HG03064 (cell line): ENCODE results near the gene AFAP1.

Source experiments
- ATAC-seq: cut with Tn5 transposase; IDR thresholded peaks from one replicate; pipeline ENCODE4 v1.9.1; 2021; ENCODE audit warnings: low read depth; ENCODE audit not compliant: unreplicated experiment

Gene AFAP1

DNA sequence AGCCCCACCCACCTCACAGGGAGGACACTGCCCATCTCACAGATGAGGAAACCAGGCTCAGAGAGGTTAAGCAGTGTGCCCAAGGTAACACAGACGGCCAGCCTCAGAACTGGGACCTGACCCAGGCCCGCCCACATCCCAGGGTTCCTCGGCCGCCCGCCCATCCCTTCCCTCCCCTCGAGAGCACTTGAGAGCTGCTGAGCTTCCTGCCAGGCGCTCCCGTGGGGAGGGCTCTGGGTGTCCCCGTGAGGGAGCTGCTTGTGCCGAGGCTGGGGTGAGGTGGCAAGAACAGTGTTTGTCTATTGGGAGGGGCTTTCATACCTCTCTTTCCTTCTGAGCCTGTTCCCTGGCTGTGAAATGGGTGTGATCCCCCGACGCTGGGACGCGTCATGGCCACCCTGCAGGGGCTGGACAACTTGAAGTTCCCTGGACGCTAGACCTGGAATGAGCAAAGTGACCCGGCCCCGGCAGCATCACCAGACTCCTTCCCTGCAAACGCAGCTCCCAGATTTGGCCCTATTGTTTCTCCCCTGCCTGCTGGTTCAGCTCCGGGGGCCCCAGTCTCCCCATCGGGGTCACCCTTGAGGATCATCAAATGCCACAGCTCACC, 204.9 kb downstream of the AFAP1 start:
- no peak for ATAC-seq

DNA sequence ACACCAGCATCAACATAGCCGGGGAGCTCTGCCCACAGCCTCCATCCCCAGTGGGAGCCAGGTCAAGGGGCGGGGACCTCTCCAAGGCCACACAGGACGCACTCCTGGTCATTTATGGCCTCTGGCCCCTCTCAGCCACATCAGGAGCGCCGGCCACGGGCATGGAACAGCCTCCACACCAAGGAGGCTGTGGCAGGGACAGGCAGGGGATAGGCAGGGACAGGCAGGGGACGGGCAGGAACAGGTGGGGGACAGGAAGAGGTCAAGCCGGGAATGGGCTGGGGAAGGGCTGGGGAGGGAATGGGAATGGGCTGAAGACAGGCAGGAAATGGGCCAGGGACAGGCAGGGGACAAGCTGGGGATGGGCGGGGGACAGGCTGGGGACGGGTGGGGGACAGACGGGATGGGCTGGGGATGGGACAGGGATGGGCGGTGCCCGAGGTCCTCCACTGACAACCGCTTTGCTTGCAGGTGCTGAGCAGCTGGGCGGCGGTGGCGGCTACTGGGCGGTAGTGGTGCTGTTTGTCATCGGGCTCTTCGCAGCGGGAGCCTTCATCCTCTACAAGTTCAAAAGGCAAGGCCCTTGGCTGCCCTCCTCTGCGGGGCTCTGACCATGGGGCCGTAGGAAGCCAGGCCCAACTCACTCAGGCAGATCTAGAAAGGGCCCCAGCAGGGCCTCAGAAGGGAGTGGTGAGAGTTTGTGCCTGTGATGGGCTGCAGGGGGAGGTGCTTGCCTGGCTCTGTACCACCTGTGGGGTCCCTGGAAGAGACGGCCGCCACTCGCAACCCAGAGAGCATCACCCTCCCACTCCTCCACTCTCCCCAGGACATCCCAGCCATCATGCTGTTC, 205.6 kb downstream of the AFAP1 start:
- no peak for ATAC-seq

DNA sequence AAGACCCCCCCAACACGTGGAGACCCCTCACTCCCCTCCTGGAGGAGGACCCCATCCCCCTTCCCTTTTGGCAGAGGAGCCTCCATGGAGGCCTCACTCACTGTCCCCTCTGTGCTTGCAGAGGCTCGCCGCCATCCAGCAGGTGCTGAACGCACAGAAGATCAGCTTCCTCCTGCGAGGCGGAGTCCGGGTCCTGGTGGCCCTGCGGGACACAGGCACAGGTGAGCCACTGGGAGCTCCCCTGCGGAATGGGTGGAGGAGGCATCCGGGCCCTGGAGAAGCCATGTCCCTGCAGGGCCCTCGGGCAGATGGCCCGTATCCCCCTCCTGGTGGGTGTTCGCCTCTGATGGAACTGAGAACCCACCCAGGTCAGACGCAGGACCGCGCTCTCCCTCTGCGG, 206.5 kb downstream of the AFAP1 start:
- ATAC-seq: no peak

- ATAC-seq: no peak
Observed at GRCh38 chr4:7732263-7732662, 207.4 kb downstream of the AFAP1 start.

DNA sequence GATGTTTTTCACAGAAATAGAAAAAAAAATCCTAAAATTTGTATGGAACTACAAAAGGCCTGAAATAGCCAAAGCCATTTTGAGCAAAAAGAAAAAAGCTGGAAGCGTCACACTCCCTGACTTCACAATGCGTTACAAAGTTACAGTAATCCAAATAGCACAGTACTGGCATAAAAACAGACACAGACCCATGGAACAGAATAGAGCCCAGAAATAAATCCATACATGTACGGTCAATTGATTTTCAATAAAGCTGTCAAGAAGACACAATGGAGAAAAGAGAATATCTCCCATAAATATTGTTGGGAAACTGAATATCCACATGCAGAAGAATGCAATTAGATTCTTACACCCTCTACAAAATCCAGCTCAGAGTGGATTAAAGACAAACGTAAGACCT, 208.2 kb downstream of the AFAP1 start:
- ATAC-seq: no peak

GRCh38 chr4:7727749-7728148, 211.9 kb downstream of the AFAP1 start:
- ATAC-seq: no peak

DNA sequence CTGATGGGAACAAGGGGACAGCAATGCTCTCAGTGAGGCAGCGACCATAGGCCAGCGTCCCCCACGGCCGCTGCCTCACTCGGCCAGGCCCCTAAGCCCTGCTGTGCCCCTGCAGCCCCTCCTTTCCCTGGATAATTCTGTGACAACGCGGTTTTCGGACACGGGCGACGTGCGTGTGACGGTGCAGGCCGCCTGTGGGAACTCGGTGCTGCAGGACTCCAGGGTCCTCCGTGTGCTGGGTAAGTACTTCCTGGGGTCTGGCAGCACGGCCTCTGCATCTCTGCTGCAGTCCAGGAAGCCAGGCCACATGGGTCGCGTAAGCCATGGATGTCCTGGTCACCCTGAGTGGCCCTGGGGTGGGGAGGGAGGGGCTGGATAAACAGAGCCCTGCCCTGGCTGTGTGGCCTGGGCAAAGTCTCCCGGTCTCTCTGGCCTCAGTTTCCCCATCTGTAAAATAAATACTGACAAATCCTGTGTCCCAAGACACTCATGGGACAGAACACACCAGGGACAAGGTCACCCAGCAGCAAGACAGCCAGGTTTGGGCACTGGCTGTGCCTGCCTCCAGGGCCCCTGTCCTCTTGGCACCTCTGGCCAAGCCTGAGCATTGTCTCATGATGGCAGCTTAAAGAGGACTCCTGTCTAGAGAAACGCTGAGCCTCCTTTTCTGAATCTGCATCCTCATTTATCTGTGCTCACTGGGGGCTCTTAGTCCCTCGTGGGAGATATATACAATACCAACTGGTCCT, 212.8 kb downstream of the AFAP1 start:
- ATAC-seq: no peak

DNA sequence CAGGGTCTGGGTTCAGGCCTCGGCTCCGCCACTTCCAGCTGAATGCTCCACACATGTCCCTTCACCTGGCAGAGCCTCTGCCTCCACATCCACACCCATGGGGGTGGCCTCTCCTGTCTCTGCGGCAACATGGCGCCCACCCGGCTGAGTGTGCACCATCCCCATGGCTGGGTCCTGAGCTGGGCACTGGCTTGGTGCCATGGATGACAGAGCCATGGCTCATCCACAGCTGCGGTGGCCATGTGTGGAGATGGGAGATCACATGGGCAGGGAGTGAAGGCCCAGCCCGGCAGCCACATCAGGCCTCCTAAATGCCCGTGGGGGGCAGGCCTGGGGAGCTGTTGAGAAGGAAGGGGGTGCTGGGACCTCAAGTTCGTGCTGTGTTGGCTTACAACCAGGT, 213.7 kb downstream of the AFAP1 start:
- no peak for ATAC-seq

GRCh38 chr4:7723625-7724024, 216.0 kb downstream of the AFAP1 start:
- no peak for ATAC-seq

DNA sequence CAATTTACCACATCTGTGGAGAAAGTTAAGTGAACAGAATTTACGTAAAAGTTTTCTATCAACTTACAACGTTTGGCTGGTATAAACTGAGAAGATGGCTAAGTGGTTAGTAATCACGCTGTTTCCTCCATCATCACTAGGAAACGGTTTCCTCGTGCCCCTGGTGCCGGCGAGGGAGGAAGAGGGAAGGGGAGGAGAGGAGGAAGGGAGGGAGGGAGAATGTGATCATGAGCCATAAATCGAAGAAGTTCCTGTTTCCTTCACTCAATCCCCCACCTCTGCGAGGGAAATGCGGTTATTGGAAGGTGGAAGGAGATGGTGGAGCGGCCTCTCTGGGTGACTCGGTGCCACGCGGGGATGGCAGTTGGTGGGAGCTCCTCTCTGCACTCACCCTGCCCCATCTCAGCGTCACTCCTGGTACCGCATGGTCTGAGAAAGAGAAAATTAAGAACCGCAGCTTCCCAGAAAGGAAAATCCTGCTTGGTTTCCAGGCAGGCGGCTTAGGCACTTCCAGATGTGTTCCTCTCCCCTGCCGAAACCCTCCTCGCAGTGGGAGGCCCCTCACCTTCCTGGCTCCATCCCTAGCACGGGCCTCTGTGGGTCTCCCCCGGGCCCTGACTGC, 216.8 kb downstream of the AFAP1 start:
- no peak for ATAC-seq

GRCh38 chr4:7721984-7722551, 217.6 kb downstream of the AFAP1 start:
- no peak for ATAC-seq

- ATAC-seq: no peak
Observed at GRCh38 chr4:7719354-7720174, 220.1 kb downstream of the AFAP1 start.

- no peak for ATAC-seq
Observed at GRCh38 chr4:7717946-7718490, 221.6 kb downstream of the AFAP1 start.

GRCh38 chr4:7717161-7717560, 222.5 kb downstream of the AFAP1 start:
- ATAC-seq: no peak

- ATAC-seq: no peak
Observed at GRCh38 chr4:7716010-7716721, 223.5 kb downstream of the AFAP1 start.

DNA sequence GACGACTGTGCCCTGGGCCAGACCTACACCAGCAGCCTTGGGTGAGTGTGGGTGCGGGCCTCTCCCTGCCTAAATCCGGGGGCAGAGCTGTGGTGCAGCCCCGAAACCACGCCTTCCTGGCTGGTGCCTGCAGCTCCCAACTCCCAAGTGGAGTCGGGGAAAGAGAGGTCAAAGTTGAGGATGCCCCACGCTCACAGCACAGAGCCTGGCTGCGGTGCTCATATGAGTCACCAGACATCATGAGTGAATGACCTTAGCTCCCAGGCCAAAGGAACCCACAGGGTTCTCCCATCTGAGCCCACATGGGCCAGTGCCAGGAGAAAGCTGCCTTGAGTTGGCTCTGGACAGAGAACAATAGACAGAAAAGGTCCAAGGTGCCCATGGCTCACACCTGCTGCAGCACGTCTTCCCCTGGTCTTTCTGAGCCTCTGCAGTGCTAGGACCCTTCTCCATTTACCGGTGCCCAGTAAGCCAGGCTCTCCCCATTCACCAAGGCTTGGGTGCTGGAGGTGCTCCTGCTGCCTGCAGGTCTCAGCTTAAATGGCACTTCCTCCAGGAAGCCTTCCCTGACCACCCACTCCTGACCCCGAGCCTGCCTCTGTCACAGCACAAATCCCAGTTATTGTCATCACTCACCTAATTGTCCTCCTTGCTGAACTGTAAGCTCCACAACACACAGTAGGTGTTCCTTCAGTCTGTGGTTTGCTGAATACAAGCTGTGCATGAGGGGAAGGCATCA, 224.2 kb downstream of the AFAP1 start:
- ATAC-seq: no peak

- no peak for ATAC-seq
Observed at GRCh38 chr4:7714738-7715137, 224.9 kb downstream of the AFAP1 start.

GRCh38 chr4:7714176-7714575, 225.5 kb downstream of the AFAP1 start:
- no peak for ATAC-seq
